IMR-90 (cell line): ENCODE measurements around the gene VAV3.

Experiments used
- CEBPB ChIP-seq: IDR thresholded peaks from 2 replicates; pipeline ENCODE4 v1.6.1; 2012; ENCODE audit warnings: low read depth, low read length, improper control_type of control experiment
- CTCF ChIP-seq: conservative IDR thresholded peaks from 2 replicates; pipeline ENCODE4 v1.5.1; 2012; ENCODE audit warnings: mild to moderate bottlenecking, low read depth, low read length, improper control_type of control experiment
- FOS ChIP-seq: fragments of 150-350 bp; IDR thresholded peaks from 2 replicates; pipeline ENCODE4 v1.6.1; 2016; ENCODE audit warnings: low read depth, low read length
- MAZ ChIP-seq: IDR thresholded peaks from 2 replicates; pipeline ENCODE4 v1.6.1; 2012; ENCODE audit warnings: low read depth, mild to moderate bottlenecking, low read length, improper control_type of control experiment, moderate library complexity, borderline replicate concordance
- MXI1 ChIP-seq: IDR thresholded peaks from 2 replicates; pipeline ENCODE4 v1.6.1; 2012; ENCODE audit warnings: low read depth, mild to moderate bottlenecking, low read length, moderate library complexity, borderline replicate concordance
- POLR2A ChIP-seq: IDR thresholded peaks from 2 replicates; pipeline ENCODE4 v1.6.1; 2012; ENCODE audit warnings: mild to moderate bottlenecking, low read depth, low read length
- RAD21 ChIP-seq: IDR thresholded peaks from 2 replicates; pipeline ENCODE4 v1.6.1; 2012; ENCODE audit warnings: low read length, improper control_type of control experiment

GRCh38 chr1:107877745-107878144 lies 87.2 kb downstream of the VAV3 start:
- TF ChIP-seq CTCF (no peak), RAD21 (no peak), FOS (no peak), MAZ (no peak), MXI1 (no peak), POLR2A (no peak), CEBPB (no peak)
